NCI-H146 (cell line): ENCODE results near the gene WDR5.

Source experiments
- DNase-seq: peaks from one replicate; lab custom pipeline; 2025; lab: John Stamatoyannopoulos, UW

WDR5 gene

GRCh38 chr9:134174526-134175290, 38.8 kb downstream of the WDR5 start:
- DNase-seq = no peak

GRCh38 chr9:134175291-134175807, 39.5 kb downstream of the WDR5 start:
- DNase-seq = no peak

- DNase-seq = no peak
Observed at GRCh38 chr9:134175808-134176598, 40.1 kb downstream of the WDR5 start.

- no peak for DNase-seq
Observed at GRCh38 chr9:134176599-134176968, 40.7 kb downstream of the WDR5 start.

GRCh38 chr9:134177186-134177585, 41.3 kb downstream of the WDR5 start:
- no peak for DNase-seq

- DNase-seq = no peak
Observed at GRCh38 chr9:134177624-134178393, 41.9 kb downstream of the WDR5 start.

GRCh38 chr9:134178394-134178767, 42.5 kb downstream of the WDR5 start:
- DNase-seq = no peak

GRCh38 chr9:134178768-134179551, 43.1 kb downstream of the WDR5 start:
- no peak for DNase-seq

- DNase-seq = no peak
Observed at GRCh38 chr9:134179595-134179917, 43.7 kb downstream of the WDR5 start.

GRCh38 chr9:134179918-134180785, 44.3 kb downstream of the WDR5 start:
- no peak for DNase-seq

- no peak for DNase-seq
Observed at GRCh38 chr9:134180786-134181647, 45.1 kb downstream of the WDR5 start.

GRCh38 chr9:134181648-134182034, 45.8 kb downstream of the WDR5 start:
- DNase-seq = no peak

GRCh38 chr9:134182554-134183085, 46.7 kb downstream of the WDR5 start:
- DNase-seq = no peak

GRCh38 chr9:134185536-134186011, 49.7 kb downstream of the WDR5 start:
- no peak for DNase-seq

GRCh38 chr9:134186471-134187109, 50.7 kb downstream of the WDR5 start:
- DNase-seq = no peak

GRCh38 chr9:134187110-134187531, 51.2 kb downstream of the WDR5 start:
- no peak for DNase-seq

GRCh38 chr9:134187891-134188385, 52.1 kb downstream of the WDR5 start:
- no peak for DNase-seq

GRCh38 chr9:134188386-134189144, 52.7 kb downstream of the WDR5 start:
- no peak for DNase-seq
